Testis (tissue), 3 donors: ENCODE results near the gene DDAH1. TPM values are rescaled to one million over a fixed set of nuclear protein-coding genes. Genes with fewer than 3 reads are reported as not detected.

Source experiments
- DNase-seq: peaks from one replicate; pipeline ENCODE4 v3.0.0-alpha.2; 2019
- H3K27ac ChIP-seq, 2 donors: fragments of 200-600 bp; sonication (generic); one replicate each; pipeline ENCODE4 v1.5.1; 2019
- H3K27me3 ChIP-seq: fragments of 200-600 bp; sonication (generic); one replicate; pipeline ENCODE4 v1.5.1; 2019
- H3K36me3 ChIP-seq: fragments of 200-600 bp; sonication (generic); one replicate; pipeline ENCODE4 v1.5.1; 2017; ENCODE audit warnings: low read depth; ENCODE audit errors: missing control alignments
- H3K4me1 ChIP-seq: fragments of 200-600 bp; sonication (generic); one replicate; pipeline ENCODE4 v1.5.1; 2019
- H3K4me3 ChIP-seq, 2 donors: fragments of 200-600 bp; sonication (generic); one replicate each; pipeline ENCODE4 v1.5.1; 2017 to 2019
- H3K9me3 ChIP-seq: fragments of 200-600 bp; sonication (generic); one replicate; pipeline ENCODE4 v1.5.1; 2017
- POLR2A ChIP-seq: fragments of 450-650 bp; IDR thresholded peaks from one replicate; pipeline ENCODE4 v1.6.1; 2017; ENCODE audit warnings: antibody characterized with exemption, mild to moderate bottlenecking, moderate library complexity
- WGBS, 2 donors: methylation state at CpG; one replicate each; pipeline ENCODE4 v1.1.5; 2018; 5-methylcytosine and 5-hydroxymethylcytosine counted together
- intact Hi-C: fragments of 100-400 bp; cut with DNase I; formaldehyde crosslinking; loops from one replicate; pipeline ENCODE4 v1.15.1; 2023; ENCODE audit warnings: low total_unique reads
- polyA plus RNA-seq: library from polyadenylated mRNA; stranded (reverse); fragments of 350-450 nt; fragmentation: Illumina TruSeq; extraction: RNeasy Lipid Tissue Mini Kit (QIAGEN cat#74804); gene quantifications from one replicate; pipeline ENCODE4 v1.2.3, GENCODE V29; 2014; ENCODE audit warnings: low read depth, low replicate concordance; ENCODE audit not compliant: insufficient read depth
- total RNA-seq, 2 donors: library from RNA; depleted of rRNA; stranded (reverse); fragments of >200 nt; gene quantifications; one replicate each; pipeline ENCODE4 v1.2.3, GENCODE V29; 2016
- TF ChIP-seq, protein P1 (sequence below), 3 experiments: fragments of 450-650 bp in 2 of 3; fragments of 200-600 bp in 1 of 3; sonication (generic) in 1 of 3; IDR thresholded peaks; one replicate each; pipeline ENCODE4 v1.5.1; 2016 to 2019; ENCODE audit warnings: antibody characterized with exemption in 3 of 3, mild to moderate bottlenecking in 2 of 3, moderate library complexity in 1 of 3

The DDAH1 gene
- total and polyA plus RNA-seq, 3 donors from 2014 or later: 45.3 to 71.3 (median 54.3) TPM

DNA sequence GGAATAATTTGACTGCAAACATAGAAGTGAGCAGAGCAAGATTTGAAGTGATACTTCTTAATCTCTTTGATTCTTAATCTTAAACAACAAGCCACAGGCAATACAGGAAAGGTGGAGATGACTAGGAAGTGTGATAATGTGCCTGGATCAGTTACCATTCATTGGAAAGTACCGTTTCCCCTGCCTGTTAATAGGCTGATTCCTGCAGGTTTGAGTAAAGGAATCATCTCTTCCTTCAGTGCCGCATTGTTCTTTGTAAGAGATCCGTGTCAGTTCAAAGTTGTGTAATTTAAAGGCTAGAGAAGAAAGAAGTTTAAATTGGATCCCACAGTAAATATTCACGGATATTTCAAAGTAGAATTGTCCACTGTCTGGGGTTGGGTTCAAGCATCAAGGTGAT lies 145.0 kb downstream of the DDAH1 start:
- TF ChIP-seq, protein P1, sequence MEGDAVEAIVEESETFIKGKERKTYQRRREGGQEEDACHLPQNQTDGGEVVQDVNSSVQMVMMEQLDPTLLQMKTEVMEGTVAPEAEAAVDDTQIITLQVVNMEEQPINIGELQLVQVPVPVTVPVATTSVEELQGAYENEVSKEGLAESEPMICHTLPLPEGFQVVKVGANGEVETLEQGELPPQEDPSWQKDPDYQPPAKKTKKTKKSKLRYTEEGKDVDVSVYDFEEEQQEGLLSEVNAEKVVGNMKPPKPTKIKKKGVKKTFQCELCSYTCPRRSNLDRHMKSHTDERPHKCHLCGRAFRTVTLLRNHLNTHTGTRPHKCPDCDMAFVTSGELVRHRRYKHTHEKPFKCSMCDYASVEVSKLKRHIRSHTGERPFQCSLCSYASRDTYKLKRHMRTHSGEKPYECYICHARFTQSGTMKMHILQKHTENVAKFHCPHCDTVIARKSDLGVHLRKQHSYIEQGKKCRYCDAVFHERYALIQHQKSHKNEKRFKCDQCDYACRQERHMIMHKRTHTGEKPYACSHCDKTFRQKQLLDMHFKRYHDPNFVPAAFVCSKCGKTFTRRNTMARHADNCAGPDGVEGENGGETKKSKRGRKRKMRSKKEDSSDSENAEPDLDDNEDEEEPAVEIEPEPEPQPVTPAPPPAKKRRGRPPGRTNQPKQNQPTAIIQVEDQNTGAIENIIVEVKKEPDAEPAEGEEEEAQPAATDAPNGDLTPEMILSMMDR (IDR thresholded peaks at IDR 0.05): no peak
- TF ChIP-seq POLR2A: no peak
- H3K36me3 ChIP-seq: no peaks in the 10 kb centered on the region
- no peak overlapping the region for H3K27ac ChIP-seq
- 84% methylated on average over 4 of the region's 4 CpGs for WGBS, 2 donors
- no peak overlapping the region for H3K4me3 ChIP-seq
- intact Hi-C loops: no loop called here
- H3K4me1 ChIP-seq: no peaks in the 10 kb centered on the region
- no peak for DNase-seq
- H3K27me3 ChIP-seq: no peaks in the 10 kb centered on the region
- H3K9me3 ChIP-seq: no peaks in the 10 kb centered on the region

DNA sequence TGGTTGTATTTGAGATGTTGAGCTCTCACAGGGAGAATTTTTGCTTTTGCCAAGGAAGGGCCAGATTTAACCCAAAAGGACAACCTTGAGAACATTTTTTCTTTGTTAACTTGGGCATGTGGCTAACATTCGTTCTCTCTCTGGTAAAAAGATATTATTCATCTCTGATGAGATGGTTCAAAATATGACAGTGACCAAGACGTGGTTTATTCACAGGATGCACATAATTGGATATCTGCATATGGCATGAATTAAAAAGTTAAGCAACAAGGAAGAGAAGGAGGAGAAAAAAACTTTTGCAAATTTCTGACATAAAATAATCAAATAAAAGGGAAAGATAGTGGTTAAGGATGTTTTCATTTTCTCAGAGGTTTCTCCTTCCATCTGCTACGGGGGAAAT lies 145.5 kb downstream of the DDAH1 start:
- Histone ChIP-seq H3K27me3 (no peaks in the 10 kb centered on the region), H3K27ac (no peak overlapping the region), H3K36me3 (no peaks in the 10 kb centered on the region), H3K4me3 (no peak overlapping the region), H3K9me3 (no peaks in the 10 kb centered on the region), H3K4me1 (no peaks in the 10 kb centered on the region)
- no peak for DNase-seq
- TF ChIP-seq, protein P1 (IDR thresholded peaks at IDR 0.05): no peak
- 73 to 74% methylated on average over 3 of the region's 3 CpGs for WGBS, 2 donors
- intact Hi-C loops: no loop called here

DNA sequence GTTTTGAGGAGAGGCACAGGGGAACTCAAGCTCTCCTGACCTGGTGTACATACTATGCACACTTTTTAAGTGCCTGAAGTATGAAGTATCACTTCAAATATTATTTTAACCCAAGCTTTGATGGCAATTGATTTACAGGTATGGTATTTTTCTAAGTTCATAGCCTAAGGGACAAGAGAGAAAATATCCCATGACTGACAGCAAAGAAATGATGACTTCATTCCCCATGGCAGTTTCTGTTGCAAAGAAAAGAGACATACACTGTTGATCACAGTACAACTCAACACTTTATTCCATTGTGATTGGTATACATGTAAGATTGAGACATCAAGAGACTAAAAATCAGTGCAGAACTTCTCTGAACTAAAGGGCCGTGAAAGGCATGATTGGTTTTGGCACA lies 146.7 kb downstream of the DDAH1 start:
- H3K27ac ChIP-seq: no peak overlapping the region
- H3K27me3 ChIP-seq: no peaks in the 10 kb centered on the region
- intact Hi-C loops: no loop called here

DNA sequence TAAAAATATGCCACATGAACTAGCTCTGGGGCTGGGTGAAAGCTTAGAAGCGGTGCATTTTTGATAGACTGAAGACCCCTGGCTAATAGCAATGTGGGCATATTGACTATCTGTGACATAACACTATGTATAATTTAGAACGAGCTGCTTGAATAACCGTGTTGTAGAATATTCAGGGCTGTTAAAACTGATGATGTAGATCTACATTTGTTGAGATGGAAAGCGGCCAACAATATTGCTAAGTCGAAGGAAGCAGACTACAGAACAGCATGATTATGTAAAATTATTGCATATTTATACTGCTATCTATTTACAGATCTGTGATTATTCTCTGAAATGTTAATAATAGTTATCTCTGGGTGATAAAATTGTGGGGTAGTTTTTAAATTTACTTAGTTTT lies 147.4 kb downstream of the DDAH1 start:
- Histone ChIP-seq H3K4me3 (no peak overlapping the region), H3K27ac (no peak overlapping the region), H3K9me3 (no peaks in the 10 kb centered on the region), H3K4me1 (no peaks in the 10 kb centered on the region), H3K36me3 (no peaks in the 10 kb centered on the region), H3K27me3 (no peaks in the 10 kb centered on the region)
- no peak for TF ChIP-seq POLR2A
- TF ChIP-seq, protein P1 (IDR thresholded peaks at IDR 0.05): no peak
- DNase-seq: no peak
- WGBS, 2 donors: 83 to 85% methylated on average over 5 of the region's 5 CpGs
- intact Hi-C loops: no loop called here

More for the DNA sequence above, 146.7 kb downstream of the DDAH1 start:
- Histone ChIP-seq H3K4me1 (no peaks in the 10 kb centered on the region), H3K4me3 (no peak overlapping the region), H3K9me3 (no peaks in the 10 kb centered on the region), H3K36me3 (no peaks in the 10 kb centered on the region)
- DNase-seq: no peak
- WGBS, 2 donors: 96 to 100% methylated on average over 1 of the region's 1 CpG
- TF ChIP-seq, protein P1 (IDR thresholded peaks at IDR 0.05): no peak

DNA sequence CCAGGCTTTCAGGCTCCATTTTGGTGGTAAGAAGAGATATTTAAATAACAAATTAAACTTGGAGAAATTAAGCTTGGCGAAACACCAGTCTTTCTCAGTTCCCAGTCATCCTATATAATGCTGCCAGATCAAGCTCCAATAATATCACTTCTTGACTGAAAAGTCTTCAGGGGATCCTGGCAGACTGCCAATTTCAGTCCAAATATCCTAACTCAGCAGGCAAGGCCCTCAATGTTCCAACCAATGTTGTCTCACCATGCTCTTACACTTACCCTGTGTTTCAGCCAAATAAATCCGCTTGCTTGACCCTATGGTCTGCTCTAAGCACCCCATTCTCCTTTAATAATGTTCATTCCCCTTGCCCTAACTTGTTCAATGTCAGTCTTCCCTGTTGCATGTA lies 148.6 kb downstream of the DDAH1 start:
- H3K27me3 ChIP-seq: no peaks in the 10 kb centered on the region
- no peaks in the 10 kb centered on the region for H3K36me3 ChIP-seq
- H3K27ac ChIP-seq: no peak overlapping the region
- no peak for TF ChIP-seq POLR2A
- TF ChIP-seq, protein P1 (IDR thresholded peaks at IDR 0.05): no peak
- DNase-seq: no peak
- WGBS, 2 donors: 90 to 93% methylated on average over 2 of the region's 2 CpGs
- H3K4me3 ChIP-seq: no peak overlapping the region
- H3K4me1 ChIP-seq: no peaks in the 10 kb centered on the region
- intact Hi-C loops: no loop called here
- H3K9me3 ChIP-seq: no peaks in the 10 kb centered on the region
